Activated T-helper 1 cell treated with Interleukin-2 at 50 U/mL for 16 hours (primary cell): ENCODE results near the gene NIPAL4.
"Not testable (repeated sequence)": the region's sequence is repeated elsewhere in the genome, so short reads cannot be mapped to it uniquely, and the experiment has no call there.

Experiments used
- DNase-seq: peaks from one replicate; pipeline ENCODE4 v3.0.0-alpha.2; 2020; ENCODE audit warnings: low read depth

Gene NIPAL4

GRCh38 chr5:157459715-157460599 is at the start of gene NIPAL4:
NIPAL4 (plus strand) TSS chr5:157460213; CDS start chr5:157460321, 108 bp downstream.
- DNase-seq, result no peak

- no peak for DNase-seq
Observed at GRCh38 chr5:157415838-157416237, 44.2 kb upstream of the NIPAL4 start.

GRCh38 chr5:157419521-157419920 is 40.5 kb upstream of the NIPAL4 start:
- not testable (repeated sequence) for DNase-seq

GRCh38 chr5:157429920-157430319 is 30.1 kb upstream of the NIPAL4 start:
- DNase-seq, result not testable (repeated sequence)

GRCh38 chr5:157431544-157432200 is 28.3 kb upstream of the NIPAL4 start:
- DNase-seq, result no peak

- no peak for DNase-seq
Observed at GRCh38 chr5:157434096-157434495, 25.9 kb upstream of the NIPAL4 start.

GRCh38 chr5:157443041-157443549 is 16.9 kb upstream of the NIPAL4 start:
- DNase-seq, result no peak

- DNase-seq, result no peak
Observed at GRCh38 chr5:157444224-157444623, 15.8 kb upstream of the NIPAL4 start.

GRCh38 chr5:157445745-157446411 is 14.1 kb upstream of the NIPAL4 start:
- no peak for DNase-seq

GRCh38 chr5:157446412-157446935 is 13.5 kb upstream of the NIPAL4 start:
- no peak for DNase-seq

GRCh38 chr5:157447201-157447637 is 12.8 kb upstream of the NIPAL4 start:
- DNase-seq, result no peak

- DNase-seq, result no peak
Observed at GRCh38 chr5:157449011-157449723, 10.8 kb upstream of the NIPAL4 start.

GRCh38 chr5:157450024-157450423 is 10.0 kb upstream of the NIPAL4 start:
- DNase-seq, result no peak

- DNase-seq, result no peak
Observed at GRCh38 chr5:157451806-157452205, 8.2 kb upstream of the NIPAL4 start.

GRCh38 chr5:157454273-157454672 is 5.7 kb upstream of the NIPAL4 start:
- DNase-seq, result no peak

- no peak for DNase-seq
Observed at GRCh38 chr5:157455057-157455456, 5.0 kb upstream of the NIPAL4 start.

GRCh38 chr5:157456301-157456700 is 3.7 kb upstream of the NIPAL4 start:
- no peak for DNase-seq

GRCh38 chr5:157457391-157457790 is 2.6 kb upstream of the NIPAL4 start:
- DNase-seq, result no peak

GRCh38 chr5:157458835-157459234 is 1.2 kb upstream of the NIPAL4 start:
- no peak for DNase-seq

GRCh38 chr5:157460921-157461792 is 1.1 kb downstream of the NIPAL4 start:
- DNase-seq, result no peak

GRCh38 chr5:157463081-157463480 is 3.1 kb downstream of the NIPAL4 start:
- no peak for DNase-seq
